NK-92 (cell line): ENCODE results near the gene TBX1.
"Not testable (repeated sequence)": the region's sequence is repeated elsewhere in the genome, so short reads cannot be mapped to it uniquely, and the experiment has no call there.

Source experiments
- DNase-seq: peaks from one replicate; lab custom pipeline; 2025; ENCODE audit not compliant: unreplicated experiment; lab: John Stamatoyannopoulos, UW

The TBX1 gene

DNA sequence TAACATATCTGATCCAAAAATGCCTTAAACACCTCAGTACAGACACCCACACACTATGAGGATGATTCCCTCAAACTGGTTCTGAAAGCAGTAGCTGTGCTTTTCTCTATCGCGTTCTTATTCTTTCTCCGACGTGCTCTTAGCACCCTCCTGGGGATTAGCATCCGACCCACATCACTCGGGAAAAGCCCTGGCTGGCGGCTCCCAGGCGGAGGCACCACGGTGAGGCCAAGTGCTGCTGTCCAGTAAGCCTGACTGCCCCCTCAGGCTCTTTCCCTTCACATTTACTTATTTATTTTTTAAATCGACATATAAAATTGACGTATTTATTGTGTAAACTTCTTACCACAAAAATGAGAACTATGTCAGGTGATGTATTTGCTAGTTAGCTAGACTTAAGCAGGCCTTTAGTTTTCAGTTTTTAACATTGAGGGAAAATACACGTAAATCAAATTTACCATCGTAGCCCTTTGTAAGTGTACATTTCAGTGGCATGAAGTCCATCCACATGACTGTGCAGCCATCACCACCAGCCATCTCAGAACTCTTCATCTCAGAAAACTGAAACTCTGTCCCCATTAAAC is 19.2 kb downstream of the TBX1 start:
- no peak for DNase-seq

DNA sequence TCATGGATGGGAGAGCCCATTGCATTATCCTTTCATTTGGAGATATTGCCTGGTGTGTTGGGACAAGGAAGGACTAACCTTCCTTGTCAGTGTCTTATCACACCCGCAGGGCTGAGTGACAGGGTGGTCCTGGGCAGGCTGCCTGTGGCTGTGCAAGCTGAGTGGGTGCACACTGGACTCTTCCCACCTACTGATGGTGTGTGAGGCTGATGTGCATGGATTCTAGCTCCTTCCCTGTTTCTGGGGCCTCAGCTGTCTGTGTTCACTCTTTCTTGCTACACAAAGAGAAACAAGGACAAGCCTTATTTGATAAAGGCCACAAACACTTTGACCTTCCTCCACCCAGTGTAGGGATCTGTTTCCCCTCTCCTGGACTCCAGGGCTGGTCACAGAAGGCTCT is 22.0 kb downstream of the TBX1 start:
- DNase-seq, result no peak

DNA sequence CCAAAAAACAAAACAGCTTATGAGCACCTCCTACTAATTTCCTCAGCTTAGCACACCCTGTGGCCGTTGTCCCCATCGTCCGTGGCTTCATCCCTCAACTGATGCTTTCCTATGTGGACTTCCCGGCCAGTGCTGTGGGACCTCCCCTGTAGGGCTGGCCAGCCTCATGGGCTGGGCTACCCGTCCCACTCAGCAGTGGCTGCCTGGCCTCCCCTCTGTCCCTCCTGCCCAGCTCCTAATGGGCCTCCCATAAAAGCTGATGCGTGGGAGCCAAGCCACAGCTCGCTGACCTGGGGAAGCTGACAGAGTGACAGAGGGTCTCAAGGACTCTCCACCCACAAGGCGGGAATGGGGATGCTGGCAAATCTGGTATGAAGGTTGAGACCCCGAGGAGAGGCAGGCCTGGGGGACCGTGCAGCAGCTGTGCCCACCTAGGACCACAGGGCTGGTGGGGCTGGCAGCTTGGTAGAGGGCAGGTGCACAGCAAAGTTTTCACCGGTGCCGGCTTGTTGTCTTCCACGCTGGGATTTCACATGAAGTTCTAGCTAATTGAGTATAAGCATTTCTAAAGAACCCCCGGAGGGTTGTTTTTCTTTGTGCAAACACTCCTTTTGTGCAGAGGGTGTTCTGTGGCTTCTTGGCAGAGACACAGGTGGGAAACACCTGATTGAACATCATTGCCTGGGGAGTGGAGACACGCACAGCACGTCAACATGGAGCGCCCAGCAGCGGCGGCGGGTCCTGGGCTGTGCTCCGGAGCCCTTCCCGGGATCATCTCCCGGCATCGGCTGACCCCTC is 23.2 kb downstream of the TBX1 start:
- DNase-seq, result no peak

DNA sequence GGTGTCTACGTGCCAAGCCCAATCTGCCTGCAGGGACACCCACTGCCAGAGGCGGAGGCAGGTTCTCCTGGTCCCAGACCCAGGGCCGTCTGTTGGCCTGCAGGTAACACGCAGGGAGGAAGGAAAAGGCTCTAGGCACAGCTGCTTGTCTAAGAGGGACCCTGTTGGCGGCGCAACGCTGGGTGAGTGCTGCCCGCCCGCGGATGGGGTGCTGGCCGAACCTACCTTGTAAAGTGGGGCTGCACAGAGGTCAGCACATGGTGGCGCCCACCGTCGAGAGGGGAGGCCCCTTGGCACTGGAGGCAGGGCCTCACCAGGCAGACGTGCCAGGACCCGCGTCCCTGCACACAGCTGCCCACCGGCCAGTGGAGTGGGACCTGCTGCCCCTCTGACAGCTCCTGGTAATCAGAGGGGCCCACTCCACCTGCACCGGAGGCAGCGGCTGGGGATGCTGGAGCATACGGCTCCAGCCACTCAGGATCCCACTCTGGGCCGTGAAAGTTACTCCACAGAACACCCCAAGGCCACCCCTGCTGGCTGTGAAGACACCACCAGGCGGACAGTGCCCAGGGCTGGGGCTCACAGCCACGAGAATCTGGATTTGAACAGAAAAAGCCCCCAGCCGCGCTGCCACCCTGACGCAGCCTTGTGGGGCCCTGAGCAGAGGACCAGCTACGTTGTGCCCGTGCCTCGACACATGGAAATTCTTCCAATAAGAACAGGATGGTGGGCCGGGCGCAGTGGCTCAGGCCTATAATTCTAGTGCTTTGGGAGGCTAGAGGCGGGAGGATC is 24.0 kb downstream of the TBX1 start:
- no peak for DNase-seq

DNA sequence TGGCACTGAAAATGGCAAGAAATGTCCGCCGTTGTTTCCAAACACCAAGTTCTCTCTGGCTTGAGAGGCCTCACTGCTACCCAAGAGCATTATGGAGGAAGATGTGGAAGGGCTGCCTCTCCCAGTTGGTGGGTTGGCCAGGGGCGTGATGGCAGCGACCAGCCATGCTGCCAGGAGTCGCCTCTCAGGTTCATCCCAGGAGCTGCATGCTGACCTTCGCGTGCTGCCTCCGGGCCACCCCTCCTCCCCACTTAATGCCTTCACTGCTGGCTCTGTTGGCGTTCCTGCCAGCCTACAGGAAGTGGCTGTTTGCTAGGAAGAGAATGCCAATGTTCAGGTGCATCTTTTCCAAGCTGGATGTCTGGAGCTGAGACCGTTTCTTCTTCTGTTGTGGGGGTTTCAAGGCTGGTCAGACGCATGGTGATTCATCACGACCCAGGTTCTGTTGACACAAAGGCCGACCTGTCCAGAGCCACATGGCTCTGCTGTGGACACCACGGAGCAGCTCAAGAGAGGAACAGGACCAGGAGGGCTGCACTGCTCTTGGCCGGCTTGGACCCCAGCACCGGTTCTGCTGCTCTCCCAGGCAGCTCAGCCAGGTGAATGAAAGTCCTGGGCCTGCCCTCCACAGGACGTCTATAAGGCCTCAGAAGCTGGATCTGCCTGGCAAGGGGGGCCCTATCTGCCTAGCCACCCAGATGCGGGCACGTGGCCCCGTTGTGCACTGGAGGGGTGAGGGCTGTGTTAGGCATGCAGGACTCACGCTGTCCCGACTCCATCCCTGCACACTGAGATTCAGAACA is 25.1 kb downstream of the TBX1 start:
- DNase-seq, result no peak

DNA sequence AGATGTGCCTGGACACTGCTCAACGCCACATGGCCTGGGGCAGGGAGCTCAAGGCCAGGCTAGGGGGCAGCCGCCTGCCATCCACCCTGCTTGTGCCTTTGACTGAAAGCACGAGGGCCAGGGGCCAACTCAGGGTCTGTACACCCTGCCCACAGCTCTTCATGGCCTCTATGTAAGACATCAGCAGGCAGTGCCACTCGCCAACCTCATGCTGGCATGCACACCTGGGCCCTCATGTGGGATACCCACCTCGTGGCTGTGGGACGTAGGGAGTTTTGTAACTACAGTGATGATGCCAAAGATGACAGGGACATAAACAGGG is 25.6 kb downstream of the TBX1 start:
- DNase-seq, result no peak

DNA sequence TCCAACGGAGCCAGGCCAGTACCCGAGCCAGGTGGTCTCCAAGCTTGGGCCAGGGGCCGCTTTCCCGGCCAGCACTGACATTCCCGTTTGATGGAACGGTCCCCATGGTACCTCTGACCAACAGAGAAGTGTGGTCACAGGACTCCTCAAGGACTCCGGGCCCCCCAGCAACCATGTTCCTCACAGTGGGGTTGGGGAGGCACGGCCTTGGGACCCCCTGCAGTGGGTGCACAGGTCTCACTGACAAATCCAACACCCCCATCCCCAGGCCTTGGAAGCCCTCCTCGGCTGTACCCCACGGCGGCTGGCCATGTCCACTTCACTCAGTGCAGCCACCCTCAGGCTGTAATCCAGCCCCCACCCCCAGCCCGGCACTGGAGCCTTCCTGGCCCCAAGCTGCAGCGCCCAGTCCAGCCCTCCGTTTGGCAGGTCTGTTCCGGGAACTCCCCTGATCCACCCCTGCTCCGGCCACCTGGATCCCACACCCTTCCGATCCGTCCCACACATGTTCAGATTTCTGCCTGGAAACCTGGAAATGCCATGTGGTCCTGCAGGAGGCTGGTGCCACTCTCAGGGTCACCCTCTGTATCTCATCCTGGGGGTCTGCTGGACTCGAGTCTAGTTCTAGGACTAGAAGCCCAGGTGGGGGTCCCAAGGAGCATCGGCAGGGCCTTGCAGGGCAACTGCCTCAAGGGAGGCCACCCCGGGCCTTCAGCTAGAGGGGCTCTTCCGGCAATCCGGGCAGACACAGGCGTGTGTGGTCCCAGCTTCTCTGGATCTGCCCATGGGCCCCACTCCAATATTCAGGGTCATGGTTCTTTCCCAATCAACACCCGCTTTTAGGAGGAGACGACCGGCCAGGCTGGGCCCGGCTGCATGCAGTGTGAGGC is 26.6 kb downstream of the TBX1 start:
- DNase-seq, result no peak

DNA sequence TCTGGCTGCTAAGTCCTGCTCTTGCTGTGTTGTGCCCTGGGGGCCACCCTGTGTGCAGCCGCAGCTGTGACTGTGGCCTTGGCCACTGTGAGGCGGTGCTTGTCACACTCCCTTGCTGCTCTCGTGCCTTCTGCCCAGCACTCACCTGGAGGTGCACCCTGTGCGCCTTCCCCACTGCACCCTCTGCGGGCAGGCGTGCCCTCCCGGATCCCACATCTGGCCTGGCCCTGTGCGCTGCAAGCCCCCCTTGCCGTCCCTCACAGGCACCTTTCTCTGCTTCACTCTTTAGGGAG is 27.2 kb downstream of the TBX1 start:
- DNase-seq, result no peak

DNA sequence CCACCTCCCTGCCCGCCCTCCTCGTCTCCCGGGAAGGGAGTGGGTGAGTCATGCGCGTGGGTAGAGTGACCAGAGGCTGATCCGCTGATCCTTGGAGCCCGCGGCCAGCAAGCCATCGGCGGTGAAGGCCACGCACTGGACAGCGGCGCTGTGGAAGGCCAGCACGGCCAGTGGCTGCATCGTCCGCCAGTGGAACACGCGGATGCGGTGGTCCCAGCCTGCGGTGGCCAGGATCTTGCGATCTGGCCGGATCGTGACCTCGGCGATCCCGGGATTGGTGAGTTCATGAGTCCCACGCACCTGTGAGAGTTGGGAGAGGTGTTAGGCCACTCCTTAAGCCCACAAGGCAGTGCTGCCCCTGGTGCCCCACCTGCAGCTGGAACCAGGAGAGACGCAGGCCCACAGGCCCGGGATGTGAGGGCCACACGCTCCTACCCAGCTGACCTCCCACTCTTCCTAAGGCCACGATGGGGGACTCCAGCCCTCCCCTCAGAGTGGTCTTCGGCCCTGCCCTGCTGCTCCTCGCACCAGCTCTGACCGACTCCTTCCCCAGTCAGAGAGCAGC is 28.2 kb downstream of the TBX1 start:
- no peak for DNase-seq

DNA sequence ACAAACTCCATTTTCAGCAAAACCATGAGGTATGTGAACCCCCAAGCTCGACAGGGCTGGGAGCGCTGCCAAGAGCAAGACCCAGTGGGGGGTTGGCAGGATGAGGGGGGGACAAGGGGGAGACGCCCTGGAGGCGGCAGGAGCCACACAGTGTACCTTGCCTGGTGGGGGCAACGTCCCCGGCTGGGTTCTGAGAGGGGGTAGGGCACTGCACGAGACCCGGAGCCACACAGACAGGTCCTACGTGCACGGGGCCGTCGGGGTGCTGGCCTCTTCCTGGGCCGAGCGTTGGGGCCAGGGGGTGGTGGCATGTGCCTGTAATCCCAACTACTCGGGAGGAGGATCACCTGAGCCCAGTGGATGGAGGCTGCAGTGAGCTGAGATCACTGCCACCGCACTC is 28.8 kb downstream of the TBX1 start:
- DNase-seq, result no peak

DNA sequence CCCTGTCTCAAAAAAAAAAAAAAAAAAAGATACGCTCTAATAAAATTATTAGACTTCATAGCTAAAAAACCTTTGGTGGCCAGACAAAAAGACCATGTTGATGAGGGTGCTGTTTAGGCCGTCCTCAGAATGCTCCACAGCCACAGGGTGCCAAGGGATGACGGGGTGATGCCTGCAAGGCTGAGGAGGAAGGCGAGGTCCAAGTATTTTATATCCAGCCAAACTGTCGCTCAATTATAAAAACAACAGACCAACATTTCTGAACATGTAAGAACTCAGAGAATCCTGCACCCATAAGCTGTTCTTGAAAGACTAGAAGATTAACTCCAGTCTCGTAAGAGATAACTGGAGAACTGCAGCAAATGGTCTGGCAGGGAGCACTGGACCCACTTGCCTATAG is 29.2 kb downstream of the TBX1 start:
- no peak for DNase-seq

DNA sequence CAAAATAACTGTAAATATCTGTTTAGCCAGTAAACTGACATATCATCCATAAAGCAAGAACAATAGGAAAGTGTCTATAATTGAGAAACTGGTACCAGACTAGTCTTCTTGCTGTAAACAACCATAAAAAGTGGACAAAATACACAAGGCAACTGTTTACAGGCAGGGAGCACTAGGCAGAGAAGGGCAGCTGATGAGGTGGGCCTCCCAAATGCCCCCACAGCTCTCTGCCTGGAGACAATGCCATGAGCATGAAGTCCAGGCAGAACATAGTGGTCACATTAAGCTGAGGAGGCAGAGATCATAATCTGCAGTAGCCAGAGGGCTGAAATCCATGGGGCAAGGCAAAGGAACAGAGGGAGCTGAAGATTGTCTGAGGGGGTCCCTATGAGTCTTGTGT is 30.7 kb downstream of the TBX1 start:
- no peak for DNase-seq

DNA sequence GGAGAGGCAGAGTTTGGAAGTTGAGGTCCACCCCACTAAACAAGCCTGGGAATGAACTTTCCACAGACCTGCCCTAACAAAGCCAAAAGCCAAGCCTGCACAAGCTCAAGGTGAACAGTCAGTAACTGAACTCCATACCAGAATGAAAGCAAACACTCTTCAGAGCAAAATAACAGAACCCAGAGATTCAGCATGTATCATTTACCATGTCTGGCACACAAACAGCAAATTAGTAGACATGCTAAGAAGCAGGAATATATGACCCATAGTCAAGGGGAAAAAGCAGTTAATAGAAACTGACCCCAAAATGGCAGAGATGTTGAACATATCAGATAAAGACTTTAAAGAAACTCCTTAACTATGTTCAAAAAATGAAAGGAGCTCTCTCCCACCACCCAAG is 31.3 kb downstream of the TBX1 start:
- no peak for DNase-seq

DNA sequence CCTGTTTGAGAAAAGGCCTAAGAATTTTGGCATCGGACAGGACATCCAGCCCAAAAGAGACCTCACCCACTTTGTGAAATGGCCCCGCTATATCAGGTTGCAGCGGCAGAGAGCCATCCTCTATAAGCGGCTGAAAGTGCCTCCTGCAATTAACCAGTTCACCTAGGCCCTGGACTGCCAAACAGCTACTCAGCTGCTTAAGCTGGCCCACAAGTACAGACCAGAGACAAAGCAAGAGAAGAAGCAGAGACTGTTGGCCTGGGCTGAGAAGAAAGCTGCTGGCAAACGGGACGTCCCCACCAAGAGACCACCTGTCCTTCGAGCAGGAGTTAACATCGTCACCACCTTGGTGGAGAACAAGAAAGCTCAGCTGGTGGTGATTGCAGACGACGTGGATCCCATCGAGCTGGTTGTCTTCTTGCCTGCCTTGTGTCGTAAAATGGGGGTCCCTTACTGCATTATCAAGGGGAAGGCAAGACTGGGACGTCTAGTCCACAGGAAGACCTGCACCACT is 31.9 kb downstream of the TBX1 start:
- not testable (repeated sequence) for DNase-seq

DNA sequence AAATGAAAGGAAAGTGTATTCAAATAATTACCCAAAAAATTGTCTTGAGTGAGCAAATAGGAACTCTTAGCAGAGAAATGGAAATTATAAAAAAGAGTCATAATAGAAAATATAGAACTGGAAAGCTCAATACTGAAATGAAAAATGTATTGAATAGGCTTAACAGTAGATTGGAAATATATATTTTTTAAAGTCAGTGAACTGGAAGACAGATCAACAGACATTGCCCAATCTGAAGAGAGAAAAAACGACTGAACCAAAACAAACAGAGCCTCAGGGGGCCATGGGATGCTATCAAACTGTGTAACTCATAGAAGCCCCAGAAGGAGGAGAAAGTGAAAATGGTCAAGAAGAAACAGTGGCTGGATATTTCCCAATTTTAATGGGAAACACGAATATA is 32.6 kb downstream of the TBX1 start:
- DNase-seq, result no peak

DNA sequence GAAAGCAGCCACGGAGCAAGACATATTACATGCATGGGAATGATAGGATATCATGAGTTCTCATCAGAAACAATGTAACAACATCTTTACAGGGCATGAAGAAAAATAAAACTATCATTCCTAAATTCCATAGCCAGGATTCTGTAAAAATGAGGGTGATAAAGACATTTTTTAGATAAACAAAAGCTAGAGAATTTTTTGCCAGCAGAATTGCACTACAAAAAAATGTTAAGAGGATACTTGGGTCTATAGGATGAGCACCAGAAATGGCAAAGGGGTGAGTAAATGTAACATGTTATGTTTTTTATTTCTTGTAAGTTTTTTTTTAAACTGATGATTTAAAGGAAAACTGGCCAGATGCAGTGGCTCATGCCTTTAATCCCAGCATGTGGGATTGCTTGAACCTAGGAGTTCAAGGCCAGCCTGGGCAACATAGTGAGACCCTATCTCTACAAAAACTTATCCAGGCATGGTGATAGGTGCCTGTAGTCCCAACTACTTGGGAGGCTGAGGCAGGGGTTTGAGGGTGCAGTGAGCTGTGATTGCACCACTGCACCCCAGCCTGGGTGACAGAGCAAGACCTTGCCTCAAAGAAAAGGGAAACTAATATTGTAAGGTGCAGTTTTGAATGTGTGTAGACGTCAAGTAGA is 33.2 kb downstream of the TBX1 start:
- DNase-seq, result no peak

DNA sequence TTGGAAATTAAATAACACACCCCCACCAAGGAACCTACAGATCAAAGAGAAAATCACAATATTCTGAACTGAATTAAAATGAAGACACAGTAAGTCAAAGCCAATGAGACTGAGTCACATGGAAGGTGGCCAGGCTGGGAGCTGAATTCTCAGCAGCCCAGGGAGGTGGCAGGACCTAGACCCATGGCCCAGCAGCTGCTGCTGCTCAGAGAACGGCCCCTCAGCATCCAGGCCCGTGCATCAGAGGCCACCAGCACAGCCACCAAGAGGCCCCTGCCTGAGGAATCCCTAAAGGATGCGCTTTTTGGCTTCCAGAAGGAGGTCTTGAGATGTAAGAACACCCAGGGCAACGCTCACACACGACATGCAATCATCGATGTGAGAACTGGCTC is 35.0 kb downstream of the TBX1 start:
- no peak for DNase-seq

DNA sequence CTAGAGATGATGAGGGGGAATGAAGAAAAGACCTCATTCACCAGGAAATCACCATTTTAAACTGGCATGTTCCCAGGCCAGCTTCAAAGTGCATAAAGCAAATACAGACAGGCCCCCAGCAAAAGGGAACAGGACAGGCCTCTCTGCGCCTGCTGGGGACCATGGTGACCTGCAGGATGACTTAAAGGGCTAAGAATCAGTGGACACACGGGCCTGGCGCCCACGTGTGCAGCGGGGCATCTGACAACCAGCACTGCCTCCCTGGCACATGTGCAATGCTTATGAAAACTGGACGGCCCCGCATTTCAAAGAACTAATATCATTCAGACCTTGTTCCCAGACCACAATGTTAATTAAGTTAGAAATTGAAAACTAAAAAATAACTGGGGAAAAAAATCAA is 35.6 kb downstream of the TBX1 start:
- no peak for DNase-seq

DNA sequence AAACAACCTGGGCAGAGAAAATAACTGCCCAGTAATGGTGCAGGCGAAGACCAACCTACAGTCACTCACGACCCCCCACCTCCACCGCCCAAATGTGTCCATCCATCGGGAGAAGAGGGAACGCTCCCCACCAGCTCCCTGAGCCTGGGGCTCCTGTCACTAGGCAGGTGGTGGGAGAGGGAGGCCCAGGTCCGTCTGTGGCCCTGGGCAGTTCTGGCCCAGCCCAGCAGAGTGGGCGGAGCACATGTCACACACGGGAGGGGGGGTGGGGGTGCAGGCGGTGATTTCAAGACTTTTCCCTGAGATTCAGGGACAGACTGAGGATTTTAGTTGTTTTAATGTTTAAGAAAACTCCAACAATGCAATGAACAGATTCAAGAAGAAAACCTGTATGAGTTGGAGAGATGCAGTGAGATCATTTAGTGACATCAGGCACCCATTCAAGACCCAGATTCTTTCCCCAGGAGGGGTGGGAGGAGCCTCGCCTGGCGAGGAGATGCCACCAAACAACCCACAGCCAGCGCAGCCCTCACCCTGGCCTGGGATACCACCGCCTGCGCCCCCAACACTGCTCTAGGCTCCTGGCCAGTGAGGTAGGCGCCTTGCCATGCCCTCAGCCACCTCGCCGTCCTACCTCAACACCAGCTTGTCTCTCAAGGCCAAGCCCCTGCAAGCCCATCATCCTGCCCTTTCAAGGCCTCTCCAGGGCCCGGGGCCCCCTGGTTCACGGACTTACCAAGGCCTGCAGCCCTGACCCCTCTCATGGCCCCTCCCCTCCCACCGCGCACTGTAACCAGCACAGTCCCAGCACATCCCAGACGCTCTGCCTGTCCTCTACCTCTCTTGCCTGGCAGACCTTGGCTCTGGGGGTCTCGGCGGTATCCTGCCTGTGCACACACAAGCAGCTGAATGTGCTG is 36.8 kb downstream of the TBX1 start:
- no peak for DNase-seq
